NCI-H2107 (cell line): ENCODE measurements around the gene BRAP.
"Not testable (repeated sequence)": the region's sequence is repeated elsewhere in the genome, so short reads cannot be mapped to it uniquely, and the experiment has no call there.

ENCODE experiments used
- DNase-seq: peaks from one replicate; lab custom pipeline; 2025; lab: John Stamatoyannopoulos, UW

Gene BRAP

GRCh38 chr12:111605911-111606766 is 79.6 kb downstream of the BRAP start:
- no peak for DNase-seq

DNA sequence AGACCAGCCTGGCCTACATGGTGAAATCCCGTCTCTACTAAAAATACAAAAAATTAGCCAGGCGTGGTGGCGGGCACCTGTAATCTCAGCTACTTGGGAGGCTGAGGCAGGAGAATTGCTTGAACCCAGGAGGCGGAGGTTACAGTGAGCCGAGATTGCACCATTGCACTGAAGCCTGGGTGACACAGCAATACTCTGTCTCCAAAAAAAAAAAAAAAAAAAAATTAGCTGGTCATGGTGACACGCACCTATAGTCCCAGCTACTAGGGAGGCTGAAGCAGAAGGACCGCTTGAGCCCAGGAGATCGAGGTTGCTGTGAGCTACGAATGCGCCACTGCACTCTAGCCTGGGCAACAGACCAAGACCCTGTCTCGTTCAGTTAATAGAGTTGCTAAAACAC is 82.9 kb downstream of the BRAP start:
- not testable (repeated sequence) for DNase-seq

GRCh38 chr12:111602348-111602747 is 83.4 kb downstream of the BRAP start:
- no peak for DNase-seq

DNA sequence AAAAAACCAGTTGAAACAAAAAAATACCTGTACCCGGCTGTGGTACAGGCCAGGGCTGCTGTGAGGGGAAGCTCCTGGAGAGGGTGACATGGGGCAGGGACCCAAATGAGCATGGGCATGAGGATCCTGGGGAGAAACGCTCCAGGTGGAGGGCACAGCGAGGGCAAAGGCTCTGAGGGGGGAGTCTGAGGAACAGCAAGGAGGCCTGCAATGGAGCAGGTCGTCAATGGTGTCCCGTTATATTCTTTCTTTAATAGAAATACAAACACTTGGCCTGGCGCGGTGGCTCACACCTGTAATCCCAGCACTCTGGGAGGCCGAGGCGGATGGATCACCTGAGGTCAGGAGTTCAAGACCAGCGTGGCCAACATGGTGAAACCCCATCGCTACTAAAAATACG is 84.8 kb downstream of the BRAP start:
- not testable (repeated sequence) for DNase-seq

- DNase-seq = no peak
Measured at GRCh38 chr12:111600205-111600642, 85.5 kb downstream of the BRAP start.

- peak; percentile 89 for DNase-seq
Measured at GRCh38 chr12:111599453-111600204, 86.1 kb downstream of the BRAP start.

- DNase-seq = peak; percentile 89
Measured at GRCh38 chr12:111598637-111599452, 86.9 kb downstream of the BRAP start, which contains the start of gene ATXN2. TSS of gene ATXN2 (minus strand) at chr12:111599315. CDS start at chr12:111599034, 281 bp downstream.

DNA sequence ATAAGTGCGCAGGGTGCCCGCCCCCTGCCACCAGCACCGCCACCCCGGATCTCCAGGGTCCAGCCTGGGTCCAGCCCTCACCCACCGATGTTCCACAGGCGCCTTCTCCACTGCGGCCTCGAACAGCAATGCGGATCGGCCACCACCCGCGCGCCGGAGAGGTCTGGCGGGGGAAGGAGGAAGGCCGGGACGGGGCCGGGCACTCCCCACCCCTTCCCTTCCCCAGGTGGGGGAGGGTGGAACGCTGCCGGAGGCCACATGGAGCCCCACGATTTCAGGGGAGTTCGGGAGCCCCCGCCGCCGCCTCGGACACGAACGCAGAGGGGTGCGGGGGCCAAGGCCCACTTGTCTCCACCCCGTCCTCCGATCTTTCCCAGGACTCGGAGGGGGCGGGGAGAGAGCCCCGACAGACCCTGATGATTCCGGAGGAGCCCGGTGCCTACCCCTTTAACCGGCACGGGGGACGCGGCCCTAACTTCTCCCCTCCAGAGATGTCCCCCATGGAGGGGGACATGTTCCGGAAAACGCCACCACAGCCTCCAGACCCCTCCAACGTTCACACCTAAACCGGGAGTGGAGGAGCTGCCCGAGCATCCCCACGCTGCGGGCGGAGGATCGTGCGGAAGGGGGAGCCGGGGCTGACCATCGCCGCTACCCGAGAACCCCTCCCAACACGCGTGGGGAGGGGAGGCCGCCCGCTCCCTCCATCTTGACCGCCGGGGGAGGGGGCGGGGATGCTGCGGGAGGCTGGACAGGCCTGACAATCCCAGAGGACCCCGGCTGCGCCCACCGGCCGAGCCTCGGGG is 87.7 kb downstream of the BRAP start:
- no peak for DNase-seq

- peak; percentile 47 for DNase-seq
Measured at GRCh38 chr12:111596985-111597830, 88.5 kb downstream of the BRAP start.

GRCh38 chr12:111595341-111595835 is 90.4 kb downstream of the BRAP start:
- not testable (repeated sequence) for DNase-seq
